HG03159 (cell line): Measurements from ENCODE around the gene RFTN1.

Source experiments
- ATAC-seq: cut with Tn5 transposase; IDR thresholded peaks from one replicate; pipeline ENCODE4 v1.9.1; 2021; ENCODE audit warnings: mild to moderate bottlenecking, moderate library complexity; ENCODE audit not compliant: unreplicated experiment

Gene RFTN1

GRCh38 chr3:16533928-16534574, 20.6 kb upstream of the RFTN1 start:
- no peak for ATAC-seq

- ATAC-seq = no peak
These were observed 15.8 kb upstream of the RFTN1 start for GRCh38 chr3:16529264-16529663.

GRCh38 chr3:16528581-16528993, 15.1 kb upstream of the RFTN1 start:
- ATAC-seq = no peak

GRCh38 chr3:16528106-16528505, 14.6 kb upstream of the RFTN1 start:
- no peak for ATAC-seq

- ATAC-seq = no peak
These were observed 10.7 kb upstream of the RFTN1 start for GRCh38 chr3:16524196-16524595.

GRCh38 chr3:16523778-16524177, 10.3 kb upstream of the RFTN1 start:
- ATAC-seq = no peak

GRCh38 chr3:16522834-16523233, 9.3 kb upstream of the RFTN1 start:
- no peak for ATAC-seq

GRCh38 chr3:16520970-16521881, 7.7 kb upstream of the RFTN1 start:
- no peak for ATAC-seq

- ATAC-seq = no peak
These were observed 6.9 kb upstream of the RFTN1 start for GRCh38 chr3:16520241-16520969.

- no peak for ATAC-seq
These were observed 3.4 kb upstream of the RFTN1 start for GRCh38 chr3:16516695-16517481.

- ATAC-seq = peak; percentile 13
These were observed 2.5 kb upstream of the RFTN1 start for GRCh38 chr3:16515885-16516420.

GRCh38 chr3:16514755-16515353, 1.4 kb upstream of the RFTN1 start:
- no peak for ATAC-seq

- ATAC-seq = no peak
These were observed 662 bp upstream of the RFTN1 start for GRCh38 chr3:16514021-16514700.

GRCh38 chr3:16512435-16513140, 911 bp downstream of the RFTN1 start:
- ATAC-seq = peak; percentile 12

GRCh38 chr3:16511681-16512434, 1.6 kb downstream of the RFTN1 start:
- ATAC-seq = peak; percentile 52

- ATAC-seq = peak; percentile 18
These were observed 2.7 kb downstream of the RFTN1 start for GRCh38 chr3:16510620-16511319.
